Placental pericyte (primary cell): ENCODE results near the gene PFDN4. TPM values are rescaled to one million over a fixed set of nuclear protein-coding genes. Genes with fewer than 3 reads are reported as not detected.

Experiments used
- total RNA-seq: library from RNA; depleted of rRNA; stranded (reverse); fragments of >200 nt; gene quantifications from 2 replicates; pipeline ENCODE4 v1.2.3, GENCODE V29; 2012

PFDN4 gene
- total RNA-seq = 71.7 and 279 TPM in 2 replicates

GRCh38 chr20:54207743-54208547, at the start of gene PFDN4:
Gene PFDN4, plus strand, starts transcription at chr20:54208087. Its CDS starts 14 bp downstream, at chr20:54208101.

GRCh38 chr20:54173653-54174456, 34.0 kb upstream of the PFDN4 start, which contains the start of gene CYP24A1:
Gene CYP24A1, minus strand, starts transcription at chr20:54173986. Its CDS starts 407 bp downstream, at chr20:54173579.

Other genes starting within 250 kb of the PFDN4 start
- gene BCAS1, start 137.5 kb upstream of the PFDN4 start, total RNA-seq = under 0.01 TPM in 1 of 2 replicates, not detected in the other
- gene CYP24A1, start 34.1 kb upstream of the PFDN4 start, total RNA-seq = 0.29 and 0.66 TPM in 2 replicates